H7 (cell line): ENCODE results near the gene RINT1. TPM values are rescaled to one million over a fixed set of nuclear protein-coding genes. Genes with fewer than 3 reads are reported as not detected.
"Not testable (repeated sequence)": the region's sequence is repeated elsewhere in the genome, so short reads cannot be mapped to it uniquely, and the experiment has no call there.

ENCODE experiments used
- DNase-seq: peaks from one replicate; pipeline ENCODE4 v3.0.0; 2012
- H3K27me3 ChIP-seq: 2 replicates; pipeline ENCODE4 v1.6.0; 2011; ENCODE audit warnings: mild to moderate bottlenecking, low read length; ENCODE audit not compliant: control insufficient read depth, insufficient read depth
- H3K36me3 ChIP-seq: replicated peaks from 2 replicates; pipeline ENCODE4 v1.5.1; 2011; ENCODE audit warnings: low read length; ENCODE audit not compliant: control insufficient read depth, insufficient read depth
- H3K4me3 ChIP-seq: 2 replicates; pipeline ENCODE4 v1.5.1; 2011; ENCODE audit warnings: low read depth, mild to moderate bottlenecking, control low read depth, low read length, moderate library complexity; ENCODE audit not compliant: insufficient read depth
- total RNA-seq: library from RNA; depleted of rRNA; stranded (reverse); fragments of >200 nt; shearing (Covaris generic); gene quantifications from 2 replicates; pipeline ENCODE4 v1.2.3, GENCODE V29; 2014

RINT1 gene
- total RNA-seq, 1 experiment from 2014 or later = 5.9 TPM

- no peaks in the 10 kb centered on the region for H3K27me3 ChIP-seq
- no peak overlapping the region for H3K4me3 ChIP-seq
- DNase-seq = no peak
- no peaks in the 10 kb centered on the region for H3K36me3 ChIP-seq
Observed at GRCh38 chr7:105577251-105577650, 45.2 kb downstream of the RINT1 start.

GRCh38 chr7:105578496-105578895 is 46.5 kb downstream of the RINT1 start:
- H3K27me3 ChIP-seq = no peaks in the 10 kb centered on the region
- H3K36me3 ChIP-seq = no peaks in the 10 kb centered on the region
- DNase-seq = no peak
- H3K4me3 ChIP-seq = no peak overlapping the region

- no peak overlapping the region; the same call in 1 of the 2 replicates for H3K4me3 ChIP-seq
- H3K27me3 ChIP-seq = no peaks in the 10 kb centered on the region
- no peaks in the 10 kb centered on the region for H3K36me3 ChIP-seq
- no peak for DNase-seq
Observed at GRCh38 chr7:105580022-105580740, 48.2 kb downstream of the RINT1 start.

GRCh38 chr7:105581066-105581811 is 49.2 kb downstream of the RINT1 start, which contains the start of gene EFCAB10:
EFCAB10 (minus strand) TSS chr7:105581493; CDS start chr7:105581463, 30 bp downstream.
- Histone ChIP-seq H3K27me3 (no peaks in the 10 kb centered on the region), H3K36me3 (no peaks in the 10 kb centered on the region), H3K4me3 (peak within 1 kb of the TSS; percentile 63)
- peak; percentile 96 for DNase-seq

- H3K4me3 ChIP-seq = no peak overlapping the region
- no peaks in the 10 kb centered on the region for H3K36me3 ChIP-seq
- H3K27me3 ChIP-seq = no peaks in the 10 kb centered on the region
- no peak for DNase-seq
Observed at GRCh38 chr7:105583061-105583460, 51.1 kb downstream of the RINT1 start.

DNA sequence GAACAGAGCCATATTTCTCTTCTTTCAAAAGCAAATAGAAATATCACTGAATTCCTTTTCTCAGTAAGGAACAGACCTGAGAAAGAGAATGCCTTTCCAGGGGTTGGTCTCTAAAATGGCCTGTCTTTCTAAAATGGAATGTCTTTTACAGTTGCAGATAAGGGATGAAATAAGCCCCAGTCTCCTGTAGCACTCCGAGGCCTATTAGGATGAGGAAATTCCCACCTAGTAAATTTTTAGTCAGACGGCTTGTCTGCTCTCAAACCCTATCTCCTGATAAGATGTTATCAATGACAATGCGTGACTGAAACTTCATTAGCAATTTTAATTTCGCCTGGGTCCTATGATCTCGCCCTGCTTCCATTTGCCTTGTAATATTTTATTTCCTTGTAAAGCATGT is 52.2 kb downstream of the RINT1 start:
- DNase-seq = no peak

DNA sequence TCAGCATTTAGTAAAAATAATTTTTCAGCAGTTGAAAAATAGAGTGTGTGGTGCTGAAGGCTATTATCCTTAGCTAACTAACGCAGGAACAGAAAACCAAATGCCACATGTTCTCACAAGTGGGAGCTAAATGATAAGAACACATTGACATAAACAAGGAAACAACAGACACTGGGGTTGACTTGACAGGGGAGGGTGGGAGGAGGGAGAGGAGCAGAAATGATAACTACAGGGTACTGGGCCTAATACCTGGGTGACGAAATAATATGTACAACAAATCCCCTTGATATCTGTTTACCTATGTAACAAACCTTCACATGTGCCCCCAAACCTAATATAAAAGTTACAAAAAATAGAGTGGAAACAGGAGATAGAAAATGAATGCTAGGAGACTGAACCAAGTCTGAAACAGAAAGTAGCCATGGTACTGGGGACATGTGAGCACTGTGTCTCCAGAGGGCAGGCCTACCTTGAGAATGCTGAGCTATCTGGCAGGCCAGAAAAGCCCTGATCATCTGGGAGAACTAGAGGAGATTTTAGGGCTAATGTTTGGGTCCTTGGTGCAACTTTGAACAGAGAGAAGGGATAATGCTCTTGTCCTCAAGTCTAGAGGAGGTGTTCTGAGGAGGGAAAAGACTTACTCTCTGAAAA is 54.0 kb downstream of the RINT1 start:
- Histone ChIP-seq H3K27me3 (no peaks in the 10 kb centered on the region), H3K36me3 (no peaks in the 10 kb centered on the region), H3K4me3 (no peak overlapping the region)
- DNase-seq = no peak

More for the DNA sequence above, 52.2 kb downstream of the RINT1 start:
- H3K27me3 ChIP-seq = no peaks in the 10 kb centered on the region
- H3K4me3 ChIP-seq = no peak overlapping the region
- no peaks in the 10 kb centered on the region for H3K36me3 ChIP-seq

- no peaks in the 10 kb centered on the region for H3K27me3 ChIP-seq
- DNase-seq = no peak
- H3K36me3 ChIP-seq = no peaks in the 10 kb centered on the region
- H3K4me3 ChIP-seq = no peak overlapping the region
Observed at GRCh38 chr7:105587909-105588635, 56.1 kb downstream of the RINT1 start.

GRCh38 chr7:105589356-105590077 is 57.5 kb downstream of the RINT1 start:
- H3K4me3 ChIP-seq = no peak overlapping the region
- H3K27me3 ChIP-seq = no peaks in the 10 kb centered on the region
- no peaks in the 10 kb centered on the region for H3K36me3 ChIP-seq
- DNase-seq = peak; percentile 77

DNA sequence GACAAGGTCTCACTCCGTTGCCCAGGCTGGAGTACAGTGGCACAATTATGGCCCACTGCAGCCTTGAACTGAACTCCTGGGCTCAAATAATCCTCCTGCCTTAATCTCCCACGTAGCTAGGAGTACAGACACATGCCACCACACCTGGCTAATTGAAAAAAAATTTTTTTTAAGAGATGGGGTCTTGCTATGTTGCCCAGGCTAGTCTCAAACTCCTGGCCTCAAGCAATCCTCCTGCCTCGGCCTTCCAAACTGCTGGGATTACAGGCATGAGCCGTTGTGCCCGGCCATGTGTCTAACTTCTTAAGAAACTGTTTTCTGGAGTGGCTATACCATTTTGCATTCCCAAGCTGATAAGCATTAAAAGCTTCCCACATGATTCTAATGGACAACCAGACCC is 58.8 kb downstream of the RINT1 start:
- no peak overlapping the region for H3K4me3 ChIP-seq
- no peak for DNase-seq
- H3K27me3 ChIP-seq = no peaks in the 10 kb centered on the region
- H3K36me3 ChIP-seq = no peaks in the 10 kb centered on the region

DNA sequence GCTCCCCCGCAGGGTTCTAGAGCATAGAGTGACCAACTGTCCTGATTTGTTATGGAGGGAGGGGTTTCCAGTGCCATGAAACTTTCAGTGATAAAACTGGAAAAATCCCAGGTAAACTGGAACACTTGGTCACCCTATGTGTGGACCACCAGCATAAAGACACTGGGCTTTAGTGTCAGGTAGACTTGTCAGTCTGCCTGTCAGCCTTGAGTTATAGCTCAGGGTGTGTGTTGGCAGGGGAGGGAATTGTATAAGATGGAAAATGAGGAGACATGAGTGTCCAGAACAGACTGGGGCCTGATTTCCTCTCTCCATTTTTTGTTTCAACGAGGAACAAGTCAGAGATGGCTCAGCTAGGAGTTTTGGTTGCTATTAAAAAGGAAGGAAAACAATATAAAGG is 59.5 kb downstream of the RINT1 start:
- Histone ChIP-seq H3K36me3 (no peaks in the 10 kb centered on the region), H3K27me3 (no peaks in the 10 kb centered on the region), H3K4me3 (no peak overlapping the region)
- DNase-seq = no peak

DNA sequence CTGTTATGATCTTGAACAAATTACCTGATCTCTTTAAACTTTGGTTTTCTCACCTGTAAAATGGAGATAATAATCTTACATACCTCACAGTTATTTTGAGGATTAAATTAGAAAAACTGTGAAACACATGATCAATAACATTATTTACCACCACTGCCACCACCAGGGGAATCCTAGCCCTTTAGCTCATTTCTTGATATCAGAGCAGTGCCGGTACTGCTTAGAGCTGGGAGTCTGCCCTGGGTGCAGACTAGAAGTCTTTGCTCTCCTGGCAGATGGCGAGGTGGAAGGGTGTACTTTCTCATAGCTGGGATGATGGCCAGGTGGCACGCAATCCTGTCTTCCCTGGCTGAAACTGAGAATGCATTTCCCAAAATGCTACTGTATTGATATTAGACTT is 62.0 kb downstream of the RINT1 start:
- H3K4me3 ChIP-seq = no peak overlapping the region
- no peaks in the 10 kb centered on the region for H3K36me3 ChIP-seq
- peak; percentile 51 for DNase-seq
- no peaks in the 10 kb centered on the region for H3K27me3 ChIP-seq

- H3K27me3 ChIP-seq = no peaks in the 10 kb centered on the region
- H3K4me3 ChIP-seq = no peak overlapping the region
- H3K36me3 ChIP-seq = no peaks in the 10 kb centered on the region
- DNase-seq = no peak
Observed at GRCh38 chr7:105596866-105597265, 64.9 kb downstream of the RINT1 start.

- DNase-seq, H3K36me3 ChIP-seq, H3K27me3 ChIP-seq, H3K4me3 ChIP-seq: not testable (repeated sequence)
Observed at GRCh38 chr7:105599080-105599479, 67.1 kb downstream of the RINT1 start.
